ENCODE data around the gene RCAN3.

The RCAN3 gene

GRCh38 chr1:24502709-24503058 is at the start of gene RCAN3:
Gene RCAN3 (plus strand): TSS chr1:24502836. CDS start chr1:24514373, 11,537 bp downstream.
- TF ChIP-seq GATA2 (IDR thresholded peaks at IDR 0.05; ENCODE audit: low read depth, low read length) (no peak), GATA3 (IDR thresholded peaks at IDR 0.05; ENCODE audit: low read depth, low read length) (no peak)

- no peak for TF ChIP-seq GATA3 (IDR thresholded peaks at IDR 0.05; ENCODE audit: low read depth, low read length)
- no peak for TF ChIP-seq GATA2 (IDR thresholded peaks at IDR 0.05; ENCODE audit: low read depth, low read length)
Measured at GRCh38 chr1:24452922-24453485, 49.6 kb upstream of the RCAN3 start.

- TF ChIP-seq GATA3 (IDR thresholded peaks at IDR 0.05; ENCODE audit: low read depth, low read length): no peak
- no peak for TF ChIP-seq GATA2 (IDR thresholded peaks at IDR 0.05; ENCODE audit: low read depth, low read length)
Measured at GRCh38 chr1:24454673-24455072, 48.0 kb upstream of the RCAN3 start.

GRCh38 chr1:24455272-24455671 is 47.4 kb upstream of the RCAN3 start:
- TF ChIP-seq GATA3 (IDR thresholded peaks at IDR 0.05; ENCODE audit: low read depth, low read length) (no peak), GATA2 (IDR thresholded peaks at IDR 0.05; ENCODE audit: low read depth, low read length) (no peak)

GRCh38 chr1:24457866-24458265 is 44.8 kb upstream of the RCAN3 start:
- no peak for TF ChIP-seq GATA3 (IDR thresholded peaks at IDR 0.05; ENCODE audit: low read depth, low read length)
- TF ChIP-seq GATA2 (IDR thresholded peaks at IDR 0.05; ENCODE audit: low read depth, low read length): no peak

GRCh38 chr1:24459551-24460266 is 42.9 kb upstream of the RCAN3 start:
- TF ChIP-seq GATA2 (IDR thresholded peaks at IDR 0.05; ENCODE audit: low read depth, low read length): no peak
- no peak for TF ChIP-seq GATA3 (IDR thresholded peaks at IDR 0.05; ENCODE audit: low read depth, low read length)

- TF ChIP-seq GATA3 (IDR thresholded peaks at IDR 0.05; ENCODE audit: low read depth, low read length) (no peak), GATA2 (IDR thresholded peaks at IDR 0.05; ENCODE audit: low read depth, low read length) (no peak)
Measured at GRCh38 chr1:24463776-24464735, 38.6 kb upstream of the RCAN3 start.

GRCh38 chr1:24465099-24465498 is 37.5 kb upstream of the RCAN3 start:
- TF ChIP-seq GATA2 (IDR thresholded peaks at IDR 0.05; ENCODE audit: low read depth, low read length): no peak
- no peak for TF ChIP-seq GATA3 (IDR thresholded peaks at IDR 0.05; ENCODE audit: low read depth, low read length)

- TF ChIP-seq GATA3 (IDR thresholded peaks at IDR 0.05; ENCODE audit: low read depth, low read length) (no peak), GATA2 (IDR thresholded peaks at IDR 0.05; ENCODE audit: low read depth, low read length) (no peak)
Measured at GRCh38 chr1:24465638-24466037, 37.0 kb upstream of the RCAN3 start.

- TF ChIP-seq GATA3 (IDR thresholded peaks at IDR 0.05; ENCODE audit: low read depth, low read length) (no peak), GATA2 (IDR thresholded peaks at IDR 0.05; ENCODE audit: low read depth, low read length) (no peak)
Measured at GRCh38 chr1:24468685-24469316, 33.8 kb upstream of the RCAN3 start.

GRCh38 chr1:24470592-24470991 is 32.0 kb upstream of the RCAN3 start:
- no peak for TF ChIP-seq GATA3 (IDR thresholded peaks at IDR 0.05; ENCODE audit: low read depth, low read length)
- no peak for TF ChIP-seq GATA2 (IDR thresholded peaks at IDR 0.05; ENCODE audit: low read depth, low read length)

GRCh38 chr1:24472527-24473251 is 29.9 kb upstream of the RCAN3 start:
- TF ChIP-seq GATA3 (IDR thresholded peaks at IDR 0.05; ENCODE audit: low read depth, low read length) (no peak), GATA2 (IDR thresholded peaks at IDR 0.05; ENCODE audit: low read depth, low read length) (no peak)

- TF ChIP-seq GATA3 (IDR thresholded peaks at IDR 0.05; ENCODE audit: low read depth, low read length) (no peak), GATA2 (IDR thresholded peaks at IDR 0.05; ENCODE audit: low read depth, low read length) (no peak)
Measured at GRCh38 chr1:24474193-24474592, 28.4 kb upstream of the RCAN3 start.
